ENCODE measurements around the gene RBP3. TPM values are rescaled to one million over a fixed set of nuclear protein-coding genes. Genes with fewer than 3 reads are reported as not detected.

Gene RBP3
- not detected for total RNA-seq
- not detected for polyA plus RNA-seq (2013, experiment 1 of 2)
- not detected for polyA plus RNA-seq (2013, experiment 2 of 2)
- long read RNA-seq, experiment 1: 0 reads
- long read RNA-seq, experiment 2: 0 reads
- long read RNA-seq, experiment 3: 0 reads
- long read RNA-seq, experiment 4: 0 reads

DNA sequence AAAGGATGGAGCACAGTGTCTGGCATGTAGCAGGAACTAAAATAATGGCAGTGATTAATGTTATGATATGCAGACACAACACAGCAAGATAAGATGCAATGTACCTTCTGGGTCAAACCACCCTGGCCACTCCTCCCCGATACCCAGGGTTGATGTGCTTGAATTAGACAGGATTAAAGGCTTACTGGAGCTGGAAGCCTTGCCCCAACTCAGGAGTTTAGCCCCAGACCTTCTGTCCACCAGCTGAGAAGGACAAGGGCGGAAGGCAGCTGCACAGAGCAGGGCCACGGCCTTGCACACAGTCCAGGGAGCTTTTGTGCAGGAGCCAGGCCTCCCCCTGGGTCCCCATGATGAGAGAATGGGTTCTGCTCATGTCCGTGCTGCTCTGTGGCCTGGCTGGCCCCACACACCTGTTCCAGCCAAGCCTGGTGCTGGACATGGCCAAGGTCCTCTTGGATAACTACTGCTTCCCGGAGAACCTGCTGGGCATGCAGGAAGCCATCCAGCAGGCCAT, at the start of gene RBP3:
RBP3 (plus strand) TSS at position 226 of the 514 bp plus-strand sequence; CDS start at position 348, 122 bp downstream.
- Mint-ChIP-seq H3K9me3 (no peaks in the 10 kb centered on the region), H3K4me1 (no peaks in the 10 kb centered on the region), H3K36me3 (ENCODE audit: low read depth) (no peaks in the 10 kb centered on the region), H3K27ac (no peak within 1 kb of the TSS), H3K27me3 (ENCODE audit: insufficient read depth) (no peaks in the 10 kb centered on the region), H3K4me3 (no peak within 1 kb of the TSS)
- Histone ChIP-seq H3K36me3 (ENCODE audit: control insufficient read depth, insufficient read depth, low read length) (no peaks in the 10 kb centered on the region), H3K4me1 (ENCODE audit: control insufficient read depth, insufficient read depth, low read length) (no peaks in the 10 kb centered on the region), H3K4me3 (ENCODE audit: low read length) (no peak within 1 kb of the TSS), H3K27me3 (ENCODE audit: control insufficient read depth, insufficient read depth, low read length, poor library complexity, severe bottlenecking) (no peaks in the 10 kb centered on the region), H3K27ac (ENCODE audit: low read depth, low read length) (no peak within 1 kb of the TSS), H3K9ac (ENCODE audit: extremely low read depth, low read length, poor library complexity, severe bottlenecking) (no peak within 1 kb of the TSS), H3K9me3 (ENCODE audit: control insufficient read depth, low read length) (no peaks in the 10 kb centered on the region)
- TF ChIP-seq CTCF (conservative IDR thresholded peaks at IDR 0.05): no peak
- 93% methylated on average over 3 to 5 of the region's 5 CpGs for WGBS, 2 experiments (ENCODE audit: insufficient coverage in 1 of 2, insufficient read length in 1 of 2)
- no peak for DNase-seq

- H3K27ac Mint-ChIP-seq: no peak overlapping the region
- no peak overlapping the region for H3K9ac ChIP-seq (ENCODE audit: extremely low read depth, low read length, poor library complexity, severe bottlenecking)
- H3K27ac ChIP-seq (ENCODE audit: low read depth, low read length): no peak overlapping the region
- no peak for DNase-seq
- H3K9me3 Mint-ChIP-seq: no peaks in the 10 kb centered on the region
- peaks cover 57% of the 10 kb centered on the region for H3K27me3 Mint-ChIP-seq (ENCODE audit: insufficient read depth)
- 97 to 100% methylated on average over 1 of the region's 1 CpG for WGBS, 2 experiments (ENCODE audit: insufficient coverage in 1 of 2, insufficient read length in 1 of 2)
- H3K4me3 ChIP-seq (ENCODE audit: low read length): no peak overlapping the region
- H3K36me3 ChIP-seq (ENCODE audit: control insufficient read depth, insufficient read depth, low read length): no peaks in the 10 kb centered on the region
- H3K4me3 Mint-ChIP-seq: no peak overlapping the region
- H3K4me1 Mint-ChIP-seq: peaks cover 4% of the 10 kb centered on the region
- no peaks in the 10 kb centered on the region for H3K4me1 ChIP-seq (ENCODE audit: control insufficient read depth, insufficient read depth, low read length)
- peaks cover 81% of the 10 kb centered on the region for H3K27me3 ChIP-seq (ENCODE audit: control insufficient read depth, insufficient read depth, low read length, poor library complexity, severe bottlenecking)
- no peaks in the 10 kb centered on the region for H3K36me3 Mint-ChIP-seq (ENCODE audit: low read depth)
- no peak for TF ChIP-seq CTCF (conservative IDR thresholded peaks at IDR 0.05)
- H3K9me3 ChIP-seq (ENCODE audit: control insufficient read depth, low read length): no peaks in the 10 kb centered on the region
Observed at GRCh38 chr10:47298715-47299114, 49.4 kb upstream of the RBP3 start.

GRCh38 chr10:47299611-47300428, 48.3 kb upstream of the RBP3 start, which contains the start of gene GDF10:
Gene GDF10, plus strand, starts transcription at chr10:47300197. Its CDS starts 455 bp downstream, at chr10:47300652.
- WGBS, 2 experiments (ENCODE audit: insufficient coverage in 1 of 2, insufficient read length in 1 of 2): 4 to 9% methylated on average over 38 to 64 of the region's 64 CpGs
- Mint-ChIP-seq H3K27ac (no peak within 1 kb of the TSS), H3K4me1 (peaks cover 4% of the 10 kb centered on the region), H3K27me3 (ENCODE audit: insufficient read depth) (peaks cover 55% of the 10 kb centered on the region), H3K4me3 (peak within 1 kb of the TSS; percentile 47), H3K36me3 (ENCODE audit: low read depth) (no peaks in the 10 kb centered on the region), H3K9me3 (no peaks in the 10 kb centered on the region)
- Histone ChIP-seq H3K4me1 (ENCODE audit: control insufficient read depth, insufficient read depth, low read length) (no peaks in the 10 kb centered on the region), H3K4me3 (ENCODE audit: low read length) (peak within 1 kb of the TSS; percentile 68), H3K36me3 (ENCODE audit: control insufficient read depth, insufficient read depth, low read length) (no peaks in the 10 kb centered on the region), H3K9ac (ENCODE audit: extremely low read depth, low read length, poor library complexity, severe bottlenecking) (no peak within 1 kb of the TSS), H3K27ac (ENCODE audit: low read depth, low read length) (no peak within 1 kb of the TSS), H3K27me3 (ENCODE audit: control insufficient read depth, insufficient read depth, low read length, poor library complexity, severe bottlenecking) (peaks cover 87% of the 10 kb centered on the region), H3K9me3 (ENCODE audit: control insufficient read depth, low read length) (no peaks in the 10 kb centered on the region)
- peak; percentile 70 for DNase-seq
- no peak for TF ChIP-seq CTCF (conservative IDR thresholded peaks at IDR 0.05)

Measured in endodermal cell (in vitro differentiated cells).